SK-N-SH treated with all-trans-retinoic acid at 6 μM for 48 hours (cell line): Measurements from ENCODE around the gene BCAN.
A peak's percentile ranks its signal among the peaks of the same experiment; 100 is the strongest.

Experiments
- ATAC-seq: fragments of 200-7000 bp; cut with Tn5 transposase; 3 replicates; pipeline ENCODE4 v1.9.1; 2020; ENCODE audit warnings: mild to moderate bottlenecking, moderate library complexity
- ARNTL ChIP-seq: fragments of 450-650 bp; formaldehyde crosslinking; IDR thresholded peaks from 2 replicates; pipeline ENCODE4 v1.5.0; 2020; ENCODE audit warnings: low read depth, mild to moderate bottlenecking, moderate library complexity, borderline replicate concordance
- BACH2 ChIP-seq: fragments of 250-450 bp; sonication (Bioruptor Pico); IDR thresholded peaks from 2 replicates; pipeline ENCODE4 v1.9.0; 2021; ENCODE audit warnings: mild to moderate bottlenecking, borderline replicate concordance
- CREB5 ChIP-seq: fragments of 250-450 bp; sonication (Bioruptor Pico); IDR thresholded peaks from 2 replicates; pipeline ENCODE4 v1.5.1; 2020; ENCODE audit warnings: low read depth, mild to moderate bottlenecking, moderate library complexity
- CSDC2 ChIP-seq: fragments of 250-450 bp; sonication (Bioruptor Pico); IDR thresholded peaks from 2 replicates; pipeline ENCODE4 v1.5.0; 2020; ENCODE audit warnings: mild to moderate bottlenecking, moderate library complexity
- CSRNP3 ChIP-seq: fragments of 250-450 bp; sonication (Bioruptor Pico); IDR thresholded peaks from 2 replicates; pipeline ENCODE4 v1.5.1; 2021; ENCODE audit warnings: mild to moderate bottlenecking, moderate library complexity
- ESRRG ChIP-seq: fragments of 250-450 bp; sonication (Bioruptor Pico); IDR thresholded peaks from 2 replicates; pipeline ENCODE4 v1.6.1; 2021; ENCODE audit warnings: mild to moderate bottlenecking
- GLIS3 ChIP-seq: fragments of 250-450 bp; sonication (Bioruptor Pico); IDR thresholded peaks from 2 replicates; pipeline ENCODE4 v1.5.0; 2020; ENCODE audit warnings: mild to moderate bottlenecking, moderate library complexity
- ISL1 ChIP-seq: fragments of 250-450 bp; sonication (Bioruptor Pico); IDR thresholded peaks from 2 replicates; pipeline ENCODE4 v2.1.2; 2022; ENCODE audit warnings: mild to moderate bottlenecking, moderate library complexity
- OSR1 ChIP-seq: fragments of 250-450 bp; sonication (Bioruptor Pico); IDR thresholded peaks from 2 replicates; pipeline ENCODE4 v1.8.0; 2022; ENCODE audit warnings: moderate library complexity, mild to moderate bottlenecking, inconsistent platforms
- PATZ1 ChIP-seq: fragments of 250-450 bp; sonication (Bioruptor Pico); IDR thresholded peaks from 2 replicates; pipeline ENCODE4 v1.8.0; 2020; ENCODE audit warnings: mild to moderate bottlenecking, moderate library complexity, borderline replicate concordance
- POU6F1 ChIP-seq: fragments of 250-450 bp; sonication (Bioruptor Pico); IDR thresholded peaks from 2 replicates; pipeline ENCODE4 v1.8.0; 2021; ENCODE audit warnings: low read depth, mild to moderate bottlenecking, moderate library complexity, borderline replicate concordance
- PPARA ChIP-seq: fragments of 250-450 bp; sonication (Bioruptor Pico); IDR thresholded peaks from 2 replicates; pipeline ENCODE4 v1.5.0; 2020; ENCODE audit warnings: mild to moderate bottlenecking, borderline replicate concordance
- RARB ChIP-seq: fragments of 250-450 bp; sonication (Bioruptor Pico); IDR thresholded peaks from 2 replicates; pipeline ENCODE4 v1.8.0; 2021; ENCODE audit warnings: mild to moderate bottlenecking, moderate library complexity
- SNAI2 ChIP-seq: fragments of 250-450 bp; sonication (Bioruptor Pico); IDR thresholded peaks from 2 replicates; pipeline ENCODE4 v1.5.0; 2020; ENCODE audit warnings: mild to moderate bottlenecking, moderate library complexity
- TOX ChIP-seq: fragments of 250-450 bp; sonication (Bioruptor Pico); IDR thresholded peaks from 2 replicates; pipeline ENCODE4 v1.8.0; 2021; ENCODE audit warnings: mild to moderate bottlenecking, moderate library complexity, borderline replicate concordance
- ZC3H10 ChIP-seq: fragments of 250-450 bp; sonication (Bioruptor Pico); IDR thresholded peaks from 2 replicates; pipeline ENCODE4 v1.5.1; 2021; ENCODE audit warnings: mild to moderate bottlenecking, moderate library complexity
- ZFP3 ChIP-seq: fragments of 250-450 bp; sonication (Bioruptor Pico); IDR thresholded peaks from 2 replicates; pipeline ENCODE4 v1.5.0; 2020; ENCODE audit warnings: mild to moderate bottlenecking, moderate library complexity
- ZFP30 ChIP-seq: fragments of 450-650 bp; formaldehyde crosslinking; IDR thresholded peaks from 2 replicates; pipeline ENCODE4 v1.5.0; 2022; ENCODE audit warnings: mild to moderate bottlenecking, moderate library complexity
- ZNF565 ChIP-seq: fragments of 450-650 bp; formaldehyde crosslinking; conservative IDR thresholded peaks from 2 replicates; pipeline ENCODE4 v1.5.0; 2020; ENCODE audit warnings: low read depth, mild to moderate bottlenecking, moderate library complexity
- ZNF8 ChIP-seq: fragments of 450-650 bp; formaldehyde crosslinking; IDR thresholded peaks from 2 replicates; pipeline ENCODE4 v1.5.0; 2020; ENCODE audit warnings: mild to moderate bottlenecking, moderate library complexity

BCAN gene

GRCh38 chr1:156684227-156684782 lies 42.4 kb downstream of the BCAN start:
- TF ChIP-seq RARB (CRISPR knock-in tag) (no peak), ZNF565 (CRISPR knock-in tag) (no peak), ARNTL (CRISPR knock-in tag) (no peak), SNAI2 (no peak), CREB5 (CRISPR knock-in tag) (no peak), PATZ1 (CRISPR knock-in tag) (no peak), POU6F1 (CRISPR knock-in tag) (no peak), OSR1 (CRISPR knock-in tag) (no peak), ZFP3 (no peak), ZFP30 (CRISPR knock-in tag) (no peak), BACH2 (CRISPR knock-in tag) (no peak), TOX (CRISPR knock-in tag) (no peak), ZC3H10 (CRISPR knock-in tag) (no peak), PPARA (CRISPR knock-in tag) (no peak)
- no peak for ATAC-seq

GRCh38 chr1:156689035-156689952 lies 47.4 kb downstream of the BCAN start:
- peak; percentile 90 for ATAC-seq
- TF ChIP-seq RARB (CRISPR knock-in tag) (no peak), ZNF565 (CRISPR knock-in tag) (no peak), GLIS3 (no peak), ZFP30 (CRISPR knock-in tag) (no peak), PPARA (CRISPR knock-in tag) (no peak), TOX (CRISPR knock-in tag) (no peak), PATZ1 (CRISPR knock-in tag) (no peak), SNAI2 (no peak), ESRRG (CRISPR knock-in tag) (no peak), ZNF8 (no peak), POU6F1 (CRISPR knock-in tag) (no peak), ZC3H10 (CRISPR knock-in tag) (no peak), ISL1 (CRISPR knock-in tag) (no peak), CSDC2 (CRISPR knock-in tag) (no peak), OSR1 (CRISPR knock-in tag) (no peak), ARNTL (CRISPR knock-in tag) (no peak), ZFP3 (no peak), CSRNP3 (no peak)
